HG02678 (cell line): ENCODE data around the gene FRAS1.
"Not testable (repeated sequence)": the region's sequence is repeated elsewhere in the genome, so short reads cannot be mapped to it uniquely, and the experiment has no call there.

Experiments used
- ATAC-seq: cut with Tn5 transposase; IDR thresholded peaks from one replicate; pipeline ENCODE4 v1.9.1; 2021; ENCODE audit warnings: mild to moderate bottlenecking, moderate library complexity; ENCODE audit not compliant: unreplicated experiment

Gene FRAS1

DNA sequence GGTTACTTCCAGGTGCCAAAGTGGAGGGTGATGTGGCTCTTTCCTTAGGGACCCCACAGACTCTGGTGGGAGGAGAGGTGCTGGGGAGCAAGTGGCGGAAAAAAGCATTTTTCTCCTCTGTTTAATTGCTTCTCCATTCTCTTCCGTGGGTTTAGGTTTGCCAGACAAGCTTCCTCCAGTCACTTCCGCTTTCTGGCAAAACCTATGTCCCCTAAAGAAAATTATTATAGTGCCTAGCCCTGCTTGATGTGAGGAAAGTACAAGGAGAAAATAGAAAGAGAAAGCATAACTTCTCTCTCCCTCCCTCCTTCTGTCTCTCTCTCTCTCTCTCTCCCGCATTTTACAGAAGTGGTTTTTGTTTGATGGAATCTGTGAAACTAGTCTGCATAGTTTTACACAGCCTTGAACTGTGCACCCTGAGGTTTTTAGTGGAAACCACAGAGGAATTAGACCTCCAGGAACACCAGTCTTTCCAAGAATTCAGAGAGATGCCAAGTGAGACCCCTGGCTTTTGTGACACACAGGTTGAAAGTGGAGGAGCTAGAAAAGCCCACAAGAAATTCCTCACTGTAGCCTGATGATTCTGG is 263.3 kb downstream of the FRAS1 start:
- no peak for ATAC-seq

DNA sequence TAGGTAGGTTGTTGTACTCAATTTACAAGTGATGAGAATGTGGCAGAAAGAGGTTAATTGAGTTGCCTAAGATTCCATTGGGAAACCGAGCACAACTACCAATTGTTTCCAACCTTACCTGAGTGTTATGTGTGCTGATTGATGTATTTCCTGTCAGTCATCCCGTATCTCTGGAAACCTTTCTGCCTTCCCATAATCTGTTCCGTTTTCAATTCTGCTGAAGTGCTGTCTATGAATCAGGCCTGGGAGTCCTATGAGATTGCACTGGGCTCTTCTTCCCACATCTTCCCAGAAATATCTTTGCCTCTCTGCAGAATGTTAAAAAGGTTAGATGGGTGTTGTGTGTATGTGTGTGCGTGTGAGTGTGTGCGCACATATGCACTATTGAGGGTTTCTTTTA is 264.9 kb downstream of the FRAS1 start:
- no peak for ATAC-seq

DNA sequence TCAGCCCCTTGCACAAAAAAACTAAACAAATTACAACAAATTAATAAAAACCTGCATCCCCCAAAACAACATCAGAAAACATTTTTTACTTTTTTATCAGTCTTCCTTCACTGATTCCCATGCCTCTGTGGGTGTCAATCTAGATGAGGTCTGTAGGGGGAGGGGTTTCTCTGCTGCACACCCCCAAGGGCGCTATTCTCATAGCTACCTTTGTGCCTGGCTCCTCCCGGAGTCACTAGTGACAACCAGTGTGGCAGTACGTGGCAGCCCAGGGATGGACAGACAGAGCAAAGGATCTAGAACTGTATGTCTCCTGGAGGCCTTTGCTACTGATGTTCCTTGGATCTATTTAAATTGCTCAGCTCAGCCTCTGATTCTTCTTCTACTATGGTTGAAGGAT is 266.3 kb downstream of the FRAS1 start:
- no peak for ATAC-seq

DNA sequence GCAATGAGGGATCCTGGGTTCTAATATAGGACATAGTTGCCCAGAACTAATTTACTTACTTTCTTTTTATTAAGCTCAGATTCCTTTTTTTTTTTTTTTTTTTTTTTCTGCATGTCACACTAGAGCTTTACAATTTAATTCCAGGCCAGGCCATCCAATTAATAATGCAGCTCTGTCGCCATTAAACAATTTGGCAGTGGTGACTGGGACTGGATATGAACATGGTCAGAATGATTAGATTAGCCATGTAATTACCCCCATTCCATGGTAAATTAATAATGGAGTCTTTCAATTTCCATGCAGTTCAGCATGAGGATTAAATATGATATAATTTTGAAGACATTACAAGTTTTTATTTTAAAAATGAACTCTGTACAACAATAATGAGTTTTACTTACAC is 267.5 kb downstream of the FRAS1 start:
- no peak for ATAC-seq

DNA sequence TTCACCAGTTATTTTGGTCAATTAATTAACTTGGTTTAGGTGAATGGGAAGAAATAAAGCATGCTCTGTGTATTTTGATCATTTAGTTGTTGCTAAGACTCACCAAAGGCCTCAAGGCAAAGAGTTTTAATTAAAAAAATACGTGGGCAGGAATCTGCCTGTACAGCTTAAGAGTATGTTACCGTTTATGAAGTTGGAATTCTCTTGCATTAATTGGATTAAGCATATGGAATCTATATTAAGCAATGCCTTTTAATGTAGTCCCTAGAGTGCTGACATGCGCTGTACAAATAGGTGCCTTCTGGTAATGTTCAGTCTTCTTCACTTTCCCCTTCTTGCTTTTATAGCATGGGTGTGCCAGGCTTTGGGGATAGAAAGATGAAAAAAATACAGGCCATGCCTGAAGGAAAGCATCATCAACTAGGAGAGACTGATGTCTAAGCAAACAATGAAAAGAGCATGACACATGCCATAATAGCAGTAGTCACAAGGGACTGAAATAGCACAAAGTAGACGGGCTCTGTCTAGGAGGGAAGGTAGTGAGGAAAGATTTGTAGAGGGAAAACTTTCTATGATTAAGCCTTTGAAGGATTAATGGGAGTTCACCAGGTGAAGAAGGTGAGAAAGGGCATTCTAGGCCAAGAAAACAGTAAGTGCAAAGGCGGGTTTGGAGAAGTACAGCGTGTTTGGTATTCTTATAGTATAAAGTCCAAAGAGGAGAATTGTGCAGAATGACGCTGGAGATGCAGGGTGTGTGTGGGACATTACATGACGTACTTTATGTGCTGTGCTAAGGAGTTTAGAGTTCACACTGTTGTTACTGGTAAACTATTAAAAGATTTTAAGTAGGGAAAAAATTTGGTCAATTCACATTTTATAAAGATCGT is 268.4 kb downstream of the FRAS1 start:
- no peak for ATAC-seq

DNA sequence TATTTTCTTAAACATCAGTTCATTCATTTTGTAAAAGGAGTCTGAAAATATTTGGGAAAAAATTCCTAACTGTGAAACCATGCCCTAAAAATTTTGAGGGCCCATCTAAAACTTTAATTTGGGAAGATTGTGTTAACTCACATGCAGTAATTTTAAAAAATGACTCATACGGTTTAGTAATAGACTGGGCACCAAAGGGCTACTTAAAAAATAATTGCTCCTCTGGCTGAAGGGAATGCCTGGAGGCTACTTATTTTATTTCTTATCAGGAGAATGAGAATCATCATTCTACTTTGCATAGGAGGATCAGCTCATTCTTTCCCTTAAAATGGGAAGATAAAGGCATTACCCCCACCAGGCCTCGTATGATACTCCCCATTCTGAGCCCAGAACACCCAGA is 271.5 kb downstream of the FRAS1 start:
- not testable (repeated sequence) for ATAC-seq

DNA sequence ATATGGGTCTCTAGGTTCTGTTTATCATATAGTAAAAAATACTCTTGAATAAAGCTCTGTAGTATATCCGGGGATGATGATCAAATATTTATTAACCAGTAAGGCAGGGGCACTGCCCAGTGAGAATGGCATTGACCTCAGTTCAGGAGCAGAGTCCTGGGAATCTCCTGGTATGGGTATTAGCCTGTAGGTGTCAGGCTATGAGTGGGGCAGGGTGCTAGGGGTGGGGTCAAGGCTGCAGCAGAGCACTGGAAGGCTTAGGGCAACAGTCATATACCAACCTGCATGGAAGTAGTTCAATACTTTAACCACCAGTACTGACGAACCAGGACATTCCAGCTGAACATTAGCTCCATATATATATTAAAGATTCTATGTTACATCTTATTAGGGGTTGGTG is 274.1 kb downstream of the FRAS1 start:
- no peak for ATAC-seq

DNA sequence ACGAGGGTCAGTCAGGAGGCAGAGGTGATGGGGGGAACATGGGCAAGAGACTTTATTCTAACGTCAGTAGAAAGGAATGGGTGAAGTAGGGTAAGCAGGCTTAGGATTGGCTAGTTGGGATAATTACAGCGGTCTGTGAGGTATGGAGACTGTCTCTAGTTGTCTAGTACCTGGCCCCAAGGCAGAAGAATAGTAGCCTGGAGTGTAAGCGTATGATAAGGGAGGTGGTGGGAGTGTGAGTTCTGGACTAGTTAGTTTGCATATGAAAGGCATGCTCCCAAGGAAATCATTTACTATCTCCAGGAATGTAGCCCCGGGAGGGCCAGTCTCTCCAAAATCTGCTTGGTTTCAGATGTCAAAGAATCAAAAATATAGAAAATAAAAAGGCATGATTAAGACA is 274.8 kb downstream of the FRAS1 start:
- ATAC-seq = no peak

DNA sequence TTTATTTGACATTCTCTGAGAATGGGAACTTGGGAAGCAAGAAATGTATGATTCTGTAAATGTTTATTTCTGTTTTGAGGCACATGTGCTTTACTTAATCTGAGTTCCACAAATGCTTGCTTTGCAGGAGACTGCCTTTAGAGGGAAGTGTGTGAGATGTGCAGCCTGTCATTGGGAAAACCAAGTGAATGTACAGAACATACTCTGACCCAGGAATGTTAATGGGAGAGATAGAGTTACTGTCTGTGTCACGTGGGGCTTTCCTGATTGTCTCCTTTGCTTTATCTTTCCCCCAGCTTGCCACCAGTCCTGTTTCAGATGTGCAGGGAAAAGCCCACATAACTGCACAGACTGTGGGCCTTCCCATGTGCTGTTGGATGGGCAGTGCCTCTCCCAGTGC is 275.9 kb downstream of the FRAS1 start:
- ATAC-seq = no peak

DNA sequence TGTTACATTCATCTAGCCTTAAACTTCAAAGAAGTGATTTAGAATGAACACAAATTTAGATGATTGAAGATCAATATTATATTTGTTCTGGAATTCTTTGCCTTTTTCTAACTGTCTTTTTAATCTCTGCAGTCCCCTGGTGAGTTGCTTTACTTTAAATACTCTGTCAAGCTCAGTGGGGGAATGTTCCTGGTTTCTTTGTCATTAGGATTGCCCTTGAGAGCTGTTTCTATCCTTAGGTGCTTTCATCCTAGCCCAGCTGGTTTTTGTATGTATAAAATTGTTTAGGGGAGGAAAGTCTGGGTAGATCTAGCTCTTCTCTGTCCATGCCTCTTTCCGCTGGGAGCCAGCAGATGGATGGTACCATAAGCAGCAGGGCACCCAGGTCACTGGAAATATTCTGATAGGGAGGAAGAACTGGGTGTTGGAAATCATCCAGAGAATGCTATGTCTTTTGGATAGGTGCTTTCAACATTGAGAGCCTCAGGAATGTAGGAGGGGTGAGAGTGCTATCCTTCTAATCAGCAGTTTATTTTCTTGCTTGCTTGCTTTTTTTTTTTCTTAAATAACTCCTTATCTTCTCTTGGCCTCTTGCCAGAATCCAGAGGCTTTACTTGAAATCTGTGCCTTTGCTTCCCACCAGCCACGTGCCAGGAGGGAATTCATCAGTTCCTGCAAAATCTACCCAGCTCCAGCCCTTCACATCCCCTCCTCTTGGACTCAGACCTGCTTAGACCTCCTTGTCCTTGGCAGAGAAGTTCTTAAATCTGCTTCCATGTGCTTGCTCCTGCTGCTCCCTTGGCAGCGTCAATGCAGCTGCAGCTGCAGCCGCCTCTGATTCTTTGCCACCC is 279.2 kb downstream of the FRAS1 start:
- ATAC-seq = no peak

DNA sequence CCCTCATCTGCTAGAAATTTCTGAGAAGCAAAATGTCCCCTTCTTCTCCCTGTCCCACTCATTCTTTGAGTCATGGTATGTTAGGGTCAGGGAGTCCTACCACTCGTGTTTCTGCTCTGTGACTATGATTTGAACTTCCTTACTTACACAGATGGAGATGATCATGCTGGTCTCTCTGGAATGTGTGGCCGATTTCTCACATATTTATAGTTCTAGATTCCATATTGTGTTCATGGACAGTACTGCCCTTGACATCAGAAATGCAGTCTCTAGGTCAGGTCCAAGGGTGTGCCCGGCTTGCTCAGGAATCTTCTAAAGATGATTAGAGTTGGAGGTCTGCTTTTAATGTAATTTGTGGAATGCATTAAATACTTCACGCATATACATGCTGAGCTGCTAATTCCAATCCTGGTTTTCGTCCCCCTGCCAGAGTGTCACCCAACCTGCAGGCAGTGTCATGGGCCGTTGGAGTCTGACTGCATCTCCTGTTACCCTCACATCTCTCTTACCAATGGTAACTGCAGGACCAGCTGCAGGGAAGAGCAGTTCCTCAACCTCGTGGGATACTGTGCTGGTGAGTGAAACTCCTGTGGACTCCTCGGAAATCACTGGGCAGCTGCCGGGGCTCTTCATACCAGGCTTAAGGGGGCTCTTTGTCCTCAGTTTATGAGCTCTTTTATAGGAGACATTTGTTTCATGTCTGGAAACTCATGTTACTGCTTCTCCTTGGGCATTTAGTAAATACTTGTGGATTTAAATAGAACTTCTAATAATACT is 280.3 kb downstream of the FRAS1 start:
- ATAC-seq = no peak

DNA sequence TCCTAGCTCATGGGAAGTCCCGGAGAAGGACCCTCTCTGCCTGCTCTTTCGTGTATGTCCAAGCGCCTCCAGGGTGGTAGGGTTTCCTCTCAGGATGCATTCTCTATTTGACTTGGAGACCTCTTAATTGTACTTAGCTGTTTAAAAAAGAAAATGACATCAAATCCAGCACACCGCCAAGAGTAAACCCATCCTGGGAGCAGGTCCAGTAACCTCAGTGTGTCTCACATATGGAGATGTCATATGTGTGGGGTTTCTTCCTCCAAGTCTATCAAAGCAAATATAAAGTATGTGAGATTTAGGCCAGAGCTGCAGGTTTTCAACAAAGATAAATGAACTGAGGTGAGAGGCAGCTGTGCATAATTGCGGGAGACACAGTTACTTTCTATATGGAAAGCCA is 285.0 kb downstream of the FRAS1 start:
- no peak for ATAC-seq

DNA sequence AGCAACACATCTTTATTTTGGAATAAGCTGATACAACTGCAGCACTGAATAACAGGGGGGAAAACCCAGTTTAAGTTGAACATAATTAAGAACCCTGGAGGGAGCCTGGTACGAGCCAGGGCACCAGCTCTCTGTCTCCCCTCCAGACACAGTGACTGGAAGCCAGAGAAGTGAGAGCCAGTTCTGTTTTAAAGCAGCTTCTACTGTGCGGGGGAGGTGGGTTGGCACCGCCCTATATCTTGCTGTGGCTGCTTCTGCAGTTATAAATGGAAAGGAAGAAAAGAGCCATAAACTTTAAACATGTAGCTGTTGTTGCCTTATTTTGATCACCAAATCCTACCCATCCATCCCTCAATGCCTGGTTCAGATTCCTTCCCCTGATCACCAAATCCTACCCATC is 286.6 kb downstream of the FRAS1 start:
- ATAC-seq = no peak

DNA sequence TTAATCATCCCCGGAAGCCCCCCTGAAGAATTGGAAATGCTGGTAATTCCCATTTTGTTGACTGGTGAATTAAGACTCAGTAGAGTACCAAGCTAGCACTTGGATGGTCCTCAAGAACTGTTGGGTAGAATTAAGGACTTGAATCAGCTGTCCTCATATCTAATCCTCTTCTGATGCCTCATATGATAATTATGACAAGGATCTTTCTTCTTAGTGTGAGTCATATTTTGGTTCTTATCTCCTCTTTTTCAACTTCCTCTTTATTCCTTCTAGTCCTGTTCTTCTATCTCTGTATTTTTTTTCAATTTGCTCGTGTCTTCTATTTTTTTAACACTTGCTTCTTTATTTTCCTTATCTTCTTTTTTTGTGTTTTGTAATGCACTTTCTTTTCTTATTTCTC is 288.1 kb downstream of the FRAS1 start:
- no peak for ATAC-seq

DNA sequence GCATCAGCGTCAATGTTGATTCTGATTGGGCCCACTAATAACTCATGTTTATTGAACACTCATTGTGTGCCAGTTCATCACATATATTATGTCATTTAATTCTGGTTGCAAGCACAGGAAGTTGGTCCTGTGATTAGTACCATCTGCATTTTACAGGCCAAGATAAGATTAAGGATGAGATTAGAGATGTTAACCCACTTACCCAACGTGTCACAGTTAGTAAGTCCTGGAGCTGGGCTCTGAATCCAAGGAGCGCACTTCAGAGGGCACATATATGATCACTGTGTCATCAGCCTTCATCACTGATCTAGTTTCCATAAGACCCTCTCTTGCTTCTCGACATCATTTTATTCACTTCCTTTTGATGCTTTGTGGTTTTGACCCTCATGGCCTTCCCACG is 289.1 kb downstream of the FRAS1 start:
- no peak for ATAC-seq

DNA sequence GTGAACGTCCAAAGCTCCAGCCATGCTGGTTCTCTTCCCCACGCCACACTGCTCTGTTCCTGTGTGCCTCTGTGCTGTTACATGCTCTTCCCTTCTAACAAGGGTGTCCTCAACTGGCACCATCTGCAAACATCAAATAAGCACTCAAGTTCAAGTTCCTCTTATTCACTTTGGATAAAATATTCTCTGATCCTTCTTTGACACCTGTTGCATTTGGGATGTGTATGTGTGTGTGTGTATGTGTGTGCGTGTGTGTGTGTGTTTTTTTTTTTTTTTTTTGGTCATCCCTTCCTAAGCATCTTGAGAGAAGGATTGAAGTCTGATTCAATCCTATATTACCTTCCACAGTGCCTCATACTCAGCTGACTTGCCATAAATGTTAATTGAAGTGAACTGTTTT is 290.4 kb downstream of the FRAS1 start:
- no peak for ATAC-seq

DNA sequence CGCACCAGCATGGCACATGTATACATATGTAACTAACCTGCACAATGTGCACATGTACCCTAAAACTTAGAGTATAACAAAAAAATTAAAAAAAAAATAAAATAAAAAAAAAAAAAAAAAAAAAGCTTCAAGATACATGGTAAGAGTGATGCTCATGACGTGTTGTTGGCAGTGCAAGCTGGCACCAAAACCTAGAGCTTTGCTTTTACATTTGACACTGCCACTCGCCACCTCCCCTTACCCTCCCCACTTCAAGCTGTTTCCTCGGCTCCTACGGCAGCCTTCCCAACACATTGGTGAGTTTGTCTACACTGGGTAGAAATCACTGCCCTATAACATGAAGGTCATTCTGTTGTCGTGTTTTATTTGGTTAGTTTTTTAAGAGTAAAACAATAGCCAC is 296.8 kb downstream of the FRAS1 start:
- no peak for ATAC-seq

DNA sequence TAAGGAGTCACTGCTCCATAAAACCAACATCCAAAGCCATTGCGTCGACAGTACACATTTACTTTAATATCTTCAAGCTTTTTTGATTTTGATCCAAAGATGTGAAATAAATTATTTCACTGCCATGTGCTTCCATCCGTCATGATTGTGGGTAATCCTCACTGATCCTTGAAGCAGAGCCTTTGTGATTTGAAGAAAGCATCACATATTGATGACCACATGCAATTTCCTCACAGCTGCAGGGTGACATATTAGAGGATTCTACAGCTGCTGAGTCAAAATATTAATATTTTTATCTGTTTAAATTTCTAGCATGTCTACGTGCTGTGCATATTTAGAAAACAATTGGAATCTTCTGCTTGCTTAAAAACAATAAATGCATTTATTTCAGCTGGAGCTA is 297.7 kb downstream of the FRAS1 start:
- no peak for ATAC-seq

DNA sequence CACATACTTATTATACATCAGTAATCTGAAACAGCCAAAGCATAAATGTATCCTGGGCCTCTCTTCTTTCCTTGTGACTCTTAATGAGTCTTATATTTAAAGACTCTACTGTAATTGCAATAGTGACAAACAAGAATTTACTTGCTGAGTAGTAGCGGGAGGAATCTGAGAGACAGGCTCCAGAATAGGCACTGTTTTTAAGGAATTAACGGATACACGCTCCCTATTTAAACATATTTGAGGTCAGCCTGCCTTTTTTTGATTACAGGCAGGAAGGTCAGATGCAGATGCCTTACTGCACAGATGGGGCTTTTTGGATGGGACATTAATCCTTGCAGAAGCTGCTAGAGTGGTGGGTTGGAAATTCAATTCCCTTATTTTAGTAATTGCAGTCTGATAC is 298.2 kb downstream of the FRAS1 start:
- ATAC-seq = no peak

DNA sequence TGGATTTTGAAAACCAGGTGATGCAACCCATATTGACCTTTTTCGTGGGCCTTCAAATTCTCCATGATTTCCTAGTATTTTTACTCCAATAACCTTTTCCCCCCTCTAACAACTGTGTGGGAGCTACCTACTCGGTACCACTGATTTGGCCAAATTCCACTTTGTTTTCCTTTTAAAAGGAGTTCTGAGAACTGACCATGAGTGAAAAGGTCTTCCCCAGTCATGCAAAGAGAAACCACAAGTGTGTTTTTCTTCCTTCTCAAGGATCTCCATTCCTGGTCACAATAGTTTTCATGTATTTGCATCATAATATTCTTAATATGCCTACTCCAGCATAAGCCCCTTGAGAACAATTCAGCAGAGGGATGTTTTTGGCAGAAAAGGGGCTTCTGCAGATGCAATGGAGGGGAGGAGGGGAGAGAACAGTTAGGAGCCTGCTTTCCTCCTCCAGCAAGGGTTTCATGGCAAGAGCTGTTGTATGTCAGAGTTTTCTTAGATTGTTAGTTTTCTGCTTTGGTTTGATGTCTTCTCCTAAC is 299.2 kb downstream of the FRAS1 start:
- ATAC-seq = no peak

DNA sequence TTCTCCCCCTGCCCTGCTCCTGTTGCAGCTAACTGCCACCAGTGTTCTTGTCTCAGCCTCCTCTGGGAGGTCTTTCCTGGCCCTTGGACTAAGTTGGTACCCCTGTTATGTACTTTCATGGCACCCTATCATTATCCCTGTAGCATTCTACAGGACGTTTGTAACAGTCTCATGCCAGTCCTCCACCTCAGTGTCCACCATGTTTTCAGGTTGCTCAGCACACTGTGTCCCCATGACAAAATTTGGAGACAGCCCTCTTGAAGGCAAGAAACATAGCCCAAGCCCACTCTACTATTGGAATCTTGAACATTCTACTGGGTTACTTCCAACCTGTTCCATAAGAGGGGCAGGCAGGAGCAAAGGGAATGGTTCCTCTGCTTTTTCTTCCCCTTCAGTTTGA is 300.0 kb downstream of the FRAS1 start:
- ATAC-seq = no peak
